Mesenchymal stem cell (in vitro differentiated cells and primary cell): ENCODE data around the gene SDHAF3.

Source experiments
- DNase-seq: peaks from one replicate; pipeline ENCODE4 v3.0.0-alpha.2; 2013
- H2AFZ ChIP-seq: one replicate; pipeline ENCODE4 v1.6.1; 2013; ENCODE audit warnings: low read depth, mild to moderate bottlenecking, control low read depth, inconsistent platforms, low read length, moderate library complexity
- H2AK5ac ChIP-seq: 2 replicates; pipeline ENCODE4 v1.6.1; 2013; ENCODE audit warnings: low read length, moderate library complexity, mild to moderate bottlenecking, inconsistent platforms; ENCODE audit not compliant: severe bottlenecking
- H2BK120ac ChIP-seq: one replicate; pipeline ENCODE4 v1.6.1; 2013; ENCODE audit warnings: low read depth, mild to moderate bottlenecking, inconsistent platforms, low read length, moderate library complexity
- H2BK12ac ChIP-seq, 2 experiments: one replicate each; pipeline ENCODE4 v1.6.1; 2013; ENCODE audit warnings: inconsistent platforms in 2 of 2, low read length in 2 of 2, mild to moderate bottlenecking in 2 of 2, moderate library complexity in 2 of 2, control low read depth in 1 of 2
- H2BK15ac ChIP-seq: one replicate; pipeline ENCODE4 v1.6.1; 2013; ENCODE audit warnings: mild to moderate bottlenecking, low read depth, inconsistent platforms; ENCODE audit not compliant: poor library complexity, severe bottlenecking
- H2BK5ac ChIP-seq: 2 replicates; pipeline ENCODE4 v1.6.1; 2013; ENCODE audit warnings: low read depth, mild to moderate bottlenecking, low read length, control low read depth, inconsistent platforms; ENCODE audit not compliant: poor library complexity, severe bottlenecking
- H3K14ac ChIP-seq, 2 experiments: one replicate each; pipeline ENCODE4 v1.6.1; 2013; ENCODE audit warnings: inconsistent platforms in 2 of 2, low read length in 2 of 2, control low read depth in 1 of 2, mild to moderate bottlenecking in 1 of 2, moderate library complexity in 1 of 2
- H3K18ac ChIP-seq, 2 experiments: one replicate each; pipeline ENCODE4 v1.6.1; 2013; ENCODE audit warnings: inconsistent platforms in 2 of 2, low read length in 2 of 2, control low read depth in 1 of 2, low read depth in 1 of 2, mild to moderate bottlenecking in 1 of 2
- H3K23ac ChIP-seq, 2 experiments: one replicate each; pipeline ENCODE4 v1.6.1; 2013; ENCODE audit warnings: inconsistent platforms in 2 of 2, low read length in 2 of 2, mild to moderate bottlenecking in 2 of 2, moderate library complexity in 2 of 2, control low read depth in 1 of 2
- H3K27ac ChIP-seq: 2 replicates; pipeline ENCODE4 v1.5.1; 2013; ENCODE audit warnings: mild to moderate bottlenecking, moderate library complexity, low read length, control low read depth, inconsistent platforms; ENCODE audit not compliant: poor library complexity, severe bottlenecking
- H3K27me3 ChIP-seq, 2 experiments: 2 replicates each; pipeline versions ENCODE4 v1.6.1 to v1.7.0; 2013; ENCODE audit warnings: low read length in 2 of 2, mild to moderate bottlenecking in 2 of 2, moderate library complexity in 2 of 2, control low read depth in 1 of 2, inconsistent platforms in 1 of 2; ENCODE audit not compliant: control insufficient read depth in 1 of 2, insufficient read depth in 1 of 2
- H3K36me3 ChIP-seq, 2 experiments: 2 replicates each; pipeline versions ENCODE4 v1.6.1 to v1.7.0; 2013; ENCODE audit warnings: low read length in 2 of 2, control low read depth in 1 of 2, inconsistent platforms in 1 of 2, low read depth in 1 of 2, mild to moderate bottlenecking in 1 of 2; ENCODE audit not compliant: insufficient read depth in 2 of 2, control insufficient read depth in 1 of 2
- H3K4ac ChIP-seq, 2 experiments: one replicate each; pipeline ENCODE4 v1.6.1; 2013; ENCODE audit warnings: inconsistent platforms in 2 of 2, low read length in 2 of 2, mild to moderate bottlenecking in 2 of 2, moderate library complexity in 2 of 2, control low read depth in 1 of 2, low read depth in 1 of 2
- H3K4me1 ChIP-seq: 2 replicates; pipeline ENCODE4 v1.6.1; 2013; ENCODE audit warnings: low read depth, low read length, control low read depth; ENCODE audit not compliant: control insufficient read depth, insufficient read depth
- H3K4me2 ChIP-seq: 2 replicates; pipeline ENCODE4 v1.6.1; 2013; ENCODE audit warnings: low read length, mild to moderate bottlenecking, inconsistent platforms; ENCODE audit not compliant: poor library complexity, severe bottlenecking
- H3K4me3 ChIP-seq, 2 experiments: 2 replicates each; pipeline versions ENCODE4 v1.5.1 to v1.7.0; 2013; ENCODE audit warnings: low read length in 2 of 2, mild to moderate bottlenecking in 2 of 2, control low read depth in 1 of 2, low read depth in 1 of 2; ENCODE audit not compliant: insufficient read depth in 1 of 2
- H3K79me1 ChIP-seq: replicated peaks from 2 replicates; pipeline ENCODE4 v1.6.1; 2013; ENCODE audit warnings: mild to moderate bottlenecking, control low read depth, low read length, inconsistent platforms; ENCODE audit not compliant: poor library complexity, severe bottlenecking
- H3K9ac ChIP-seq: 2 replicates; pipeline ENCODE4 v1.7.0; 2013; ENCODE audit warnings: mild to moderate bottlenecking, low read length, moderate library complexity
- H3K9me3 ChIP-seq: 2 replicates; pipeline ENCODE4 v1.7.0; 2013; ENCODE audit warnings: mild to moderate bottlenecking, low read length; ENCODE audit not compliant: control insufficient read depth
- H4K8ac ChIP-seq: one replicate; pipeline ENCODE4 v1.6.1; 2013; ENCODE audit warnings: inconsistent platforms, mild to moderate bottlenecking, low read length, moderate library complexity
- H4K91ac ChIP-seq: one replicate; pipeline ENCODE4 v1.6.1; 2013; ENCODE audit warnings: mild to moderate bottlenecking, low read length, inconsistent platforms
- WGBS: methylation state at CpG from one replicate; pipeline ENCODE4 v1.1.7; 2013; ENCODE audit warnings: mixed read lengths; 5-methylcytosine and 5-hydroxymethylcytosine counted together

The SDHAF3 gene

GRCh38 chr7:97204821-97205220 lies 87.3 kb downstream of the SDHAF3 start:
- H3K9ac ChIP-seq: no peak overlapping the region
- H3K14ac ChIP-seq: no peak overlapping the region
- H3K27ac ChIP-seq: no peak overlapping the region

GRCh38 chr7:97215556-97215955 lies 98.1 kb downstream of the SDHAF3 start:
- no peak overlapping the region for H2BK5ac ChIP-seq
- H3K4ac ChIP-seq: no peak overlapping the region
- H3K4me3 ChIP-seq: no peak overlapping the region
- no peaks in the 10 kb centered on the region for H3K36me3 ChIP-seq
- H3K27ac ChIP-seq: no peak overlapping the region
- no peak overlapping the region for H3K18ac ChIP-seq
- no peak overlapping the region for H4K91ac ChIP-seq
- H4K8ac ChIP-seq: no peak overlapping the region
- H3K9me3 ChIP-seq: peaks cover 5% of the 10 kb centered on the region
- H3K4me1 ChIP-seq: no peaks in the 10 kb centered on the region
- no peak overlapping the region for H2BK15ac ChIP-seq
- no peak overlapping the region for H2BK120ac ChIP-seq
- H3K79me1 ChIP-seq: no peaks in the 10 kb centered on the region
- no peak overlapping the region for H3K23ac ChIP-seq
- H2BK12ac ChIP-seq: no peak overlapping the region
- no peaks in the 10 kb centered on the region for H3K27me3 ChIP-seq
- no peak overlapping the region for H2AK5ac ChIP-seq
- DNase-seq: no peak
- 58% methylated on average over 7 of the region's 7 CpGs for WGBS
- no peak overlapping the region for H2AFZ ChIP-seq
- no peak overlapping the region for H3K14ac ChIP-seq
- no peak overlapping the region for H3K4me2 ChIP-seq
- no peak overlapping the region for H3K9ac ChIP-seq

More at GRCh38 chr7:97204821-97205220, 87.3 kb downstream of the SDHAF3 start:
- H3K4me3 ChIP-seq: no peak overlapping the region
- H3K9me3 ChIP-seq: no peaks in the 10 kb centered on the region
- H3K79me1 ChIP-seq: no peaks in the 10 kb centered on the region
- H4K8ac ChIP-seq: no peak overlapping the region
- no peak overlapping the region for H2BK120ac ChIP-seq
- no peak for DNase-seq
- no peak overlapping the region for H2BK12ac ChIP-seq
- no peak overlapping the region for H3K4me2 ChIP-seq
- no peak overlapping the region for H2BK5ac ChIP-seq
- H4K91ac ChIP-seq: no peak overlapping the region
- no peak overlapping the region for H3K23ac ChIP-seq
- 76% methylated on average over 3 of the region's 3 CpGs for WGBS
- no peaks in the 10 kb centered on the region for H3K36me3 ChIP-seq
- H3K27me3 ChIP-seq: no peaks in the 10 kb centered on the region
- no peak overlapping the region for H2AK5ac ChIP-seq
- no peak overlapping the region for H2AFZ ChIP-seq
- no peak overlapping the region for H3K18ac ChIP-seq
- no peaks in the 10 kb centered on the region for H3K4me1 ChIP-seq
- H3K4ac ChIP-seq: no peak overlapping the region
- H2BK15ac ChIP-seq: no peak overlapping the region

GRCh38 chr7:97218767-97219166 lies 101.3 kb downstream of the SDHAF3 start:
- Histone ChIP-seq H3K79me1 (no peaks in the 10 kb centered on the region), H3K9ac (no peak overlapping the region), H2BK15ac (no peak overlapping the region), H3K23ac (no peak overlapping the region), H3K9me3 (peaks cover 5% of the 10 kb centered on the region), H2AFZ (no peak overlapping the region), H2BK12ac (no peak overlapping the region), H3K27ac (no peak overlapping the region), H4K8ac (no peak overlapping the region), H3K18ac (no peak overlapping the region), H3K4me1 (no peaks in the 10 kb centered on the region), H3K4me3 (no peak overlapping the region), H3K4me2 (no peak overlapping the region), H2BK5ac (no peak overlapping the region), H3K27me3 (no peaks in the 10 kb centered on the region), H3K14ac (no peak overlapping the region), H2AK5ac (no peak overlapping the region), H3K4ac (no peak overlapping the region), H2BK120ac (no peak overlapping the region), H3K36me3 (no peaks in the 10 kb centered on the region), H4K91ac (no peak overlapping the region)
- DNase-seq: no peak
- WGBS: 0% methylated on average over 1 of the region's 2 CpGs

GRCh38 chr7:97219237-97219636 lies 101.7 kb downstream of the SDHAF3 start:
- 91% methylated on average over 2 of the region's 2 CpGs for WGBS
- no peaks in the 10 kb centered on the region for H3K27me3 ChIP-seq
- H3K23ac ChIP-seq: no peak overlapping the region
- no peak overlapping the region for H2AFZ ChIP-seq
- H3K14ac ChIP-seq: no peak overlapping the region
- H3K4ac ChIP-seq: no peak overlapping the region
- H3K4me3 ChIP-seq: no peak overlapping the region
- H3K4me2 ChIP-seq: no peak overlapping the region
- no peak overlapping the region for H2BK12ac ChIP-seq
- no peak overlapping the region for H3K9ac ChIP-seq
- no peak overlapping the region for H3K27ac ChIP-seq
- no peak overlapping the region for H4K91ac ChIP-seq
- peaks cover 5% of the 10 kb centered on the region for H3K9me3 ChIP-seq
- H2AK5ac ChIP-seq: no peak overlapping the region
- no peak overlapping the region for H2BK15ac ChIP-seq
- no peaks in the 10 kb centered on the region for H3K79me1 ChIP-seq
- no peak overlapping the region for H3K18ac ChIP-seq
- H2BK120ac ChIP-seq: no peak overlapping the region
- no peak overlapping the region for H2BK5ac ChIP-seq
- no peak overlapping the region for H4K8ac ChIP-seq
- DNase-seq: no peak
- no peaks in the 10 kb centered on the region for H3K36me3 ChIP-seq
- H3K4me1 ChIP-seq: no peaks in the 10 kb centered on the region
